ENCODE measurements around the gene ALMS1. TPM values are rescaled to one million over a fixed set of nuclear protein-coding genes. Genes with fewer than 3 reads are reported as not detected.

ALMS1 gene
- total and polyA plus RNA-seq, 2 donors (not counting 3 experiments of a cell fraction or from before 2014, with no cell fraction given), result 5.7 to 15.4 TPM

GRCh38 chr2:73594251-73594650, 208.6 kb downstream of the ALMS1 start:
- Histone ChIP-seq H3K4me2 (ENCODE audit: insufficient read depth, low read length) (no peak overlapping the region), H3K79me2 (ENCODE audit: control insufficient read depth, insufficient read depth, low read length) (no peaks in the 10 kb centered on the region), H3K27me3 (ENCODE audit: control insufficient read depth in 2 of 2, insufficient read depth in 2 of 2, low read length in 2 of 2) (no peaks in the 10 kb centered on the region), H3K9me3 (replicated peaks; ENCODE audit: control insufficient read depth, insufficient read depth, low read length) (no peaks in the 10 kb centered on the region), H3K36me3 (ENCODE audit: control insufficient read depth in 2 of 2, extremely low read depth in 1 of 2, insufficient read depth in 2 of 2, low read length in 2 of 2) (no peaks in the 10 kb centered on the region), H4K20me1 (replicated peaks; ENCODE audit: control insufficient read depth, extremely low read depth, insufficient read depth, low read length) (no peaks in the 10 kb centered on the region), H3K27ac (ENCODE audit: insufficient read depth, low read depth, low read length) (no peak overlapping the region), H2AFZ (ENCODE audit: low read depth, low read length) (no peak overlapping the region), H3K9ac (replicated peaks; ENCODE audit: extremely low read depth, insufficient read depth, low read length) (no peak overlapping the region), H3K9me1 (replicated peaks; ENCODE audit: control insufficient read depth, extremely low read depth, insufficient read depth, low read length) (no peaks in the 10 kb centered on the region), H3K4me3 (replicated peaks in 1 of 3; ENCODE audit: insufficient read depth in 1 of 3, low read depth in 1 of 3, low read length in 3 of 3) (no peak overlapping the region), H3K4me1 (ENCODE audit: control insufficient read depth, extremely low read depth, insufficient read depth, low read length) (no peaks in the 10 kb centered on the region)
- FAIRE-seq, result no peak
- POLR2A ChIA-PET, result no interaction called here
- dilution Hi-C loops (cut with MboI; ENCODE audit: extremely low pct_ligation_motif_present, low sequenced_read_pairs), result no loop called here
- CTCF ChIA-PET, result no interaction called here
- no peak for DNase-seq (ENCODE audit: low read depth, low spot score)
- TF ChIP-seq EZH2 (IDR thresholded peaks at IDR 0.05; ENCODE audit: borderline replicate concordance, low read depth, low read length, severe bottlenecking) (no peak), GATA2 (IDR thresholded peaks at IDR 0.05; ENCODE audit: insufficient read depth, insufficient read length, low read depth, low read length) (no peak), MAX (IDR thresholded peaks at IDR 0.05; ENCODE audit: insufficient read depth, insufficient read length) (no peak), MYC (IDR thresholded peaks at IDR 0.05; ENCODE audit: low read depth, low read length) (no peak), JUN (IDR thresholded peaks at IDR 0.05; ENCODE audit: borderline replicate concordance, insufficient read depth, insufficient read length, low read depth) (no peak), POLR2AphosphoS5 (IDR thresholded peaks at IDR 0.05; ENCODE audit: insufficient read depth, low read depth, low read length) (no peak), CTCF (IDR thresholded peaks at IDR 0.05; ENCODE audit: extremely low read depth in 1 of 2, insufficient read depth in 1 of 2, low read depth in 1 of 2, low read length in 2 of 2) (no peak), FOS (IDR thresholded peaks at IDR 0.05; ENCODE audit: borderline replicate concordance, insufficient read depth, low read length) (no peak), POLR2A (IDR thresholded peaks at IDR 0.05; ENCODE audit: low read depth, low read length) (no peak)
- BruUV-seq (replicated peaks), result no TSS peak
- intact Hi-C loops (cut with micrococcal nuclease), result no loop called here
